ENCODE results near the gene NCKAP5L. TPM values are rescaled to one million over a fixed set of nuclear protein-coding genes. Genes with fewer than 3 reads are reported as not detected.
"Not testable (repeated sequence)": the region's sequence is repeated elsewhere in the genome, so short reads cannot be mapped to it uniquely, and the experiment has no call there.

The NCKAP5L gene
- total and polyA plus RNA-seq, 9 donors = 22.7 to 50.7 (median 41.2) TPM

- peaks cover 2% of the 10 kb centered on the region for H3K27me3 ChIP-seq (ENCODE audit: control insufficient read depth, insufficient read depth, low read length)
- no peak overlapping the region for H3K4me3 ChIP-seq (ENCODE audit: low read length)
- H3K36me3 ChIP-seq (ENCODE audit: control insufficient read depth, insufficient read depth, low read length) = no peaks in the 10 kb centered on the region
- H3K4me1 ChIP-seq (ENCODE audit: control insufficient read depth, insufficient read depth, low read length) = peaks cover 60% of the 10 kb centered on the region
- WGBS (ENCODE audit: insufficient coverage) = 34% methylated on average over 8 of the region's 19 CpGs
- no peak overlapping the region for H3K27ac ChIP-seq (ENCODE audit: low read length)
- H3K9me3 ChIP-seq (replicated peaks; ENCODE audit: control insufficient read depth, low read depth, low read length) = no peaks in the 10 kb centered on the region
- DNase-seq = peak; percentile 82
Measured at GRCh38 chr12:49866859-49867569, 38.8 kb upstream of the NCKAP5L start.

- 60% methylated on average over 3 of the region's 8 CpGs for WGBS (ENCODE audit: insufficient coverage)
Measured at GRCh38 chr12:49865782-49866135, 37.5 kb upstream of the NCKAP5L start.

GRCh38 chr12:49865109-49865781, 37.0 kb upstream of the NCKAP5L start:
- Histone ChIP-seq H3K4me1 (ENCODE audit: control insufficient read depth, insufficient read depth, low read length) (peaks cover 48% of the 10 kb centered on the region), H3K36me3 (ENCODE audit: control insufficient read depth, insufficient read depth, low read length) (no peaks in the 10 kb centered on the region)
- WGBS (ENCODE audit: insufficient coverage) = 82% methylated on average over 11 of the region's 13 CpGs

More at GRCh38 chr12:49865782-49866135, 37.5 kb upstream of the NCKAP5L start:
- Histone ChIP-seq H3K9me3 (replicated peaks; ENCODE audit: control insufficient read depth, low read depth, low read length) (no peaks in the 10 kb centered on the region), H3K36me3 (ENCODE audit: control insufficient read depth, insufficient read depth, low read length) (no peaks in the 10 kb centered on the region), H3K4me3 (ENCODE audit: low read length) (no peak overlapping the region), H3K27me3 (ENCODE audit: control insufficient read depth, insufficient read depth, low read length) (peaks cover 2% of the 10 kb centered on the region), H3K27ac (ENCODE audit: low read length) (no peak overlapping the region), H3K4me1 (ENCODE audit: control insufficient read depth, insufficient read depth, low read length) (peaks cover 51% of the 10 kb centered on the region)
- no peak for DNase-seq

GRCh38 chr12:49864798-49865090, 36.5 kb upstream of the NCKAP5L start:
- H3K27ac ChIP-seq (ENCODE audit: low read length) = no peak overlapping the region
- no peak for DNase-seq
- H3K36me3 ChIP-seq (ENCODE audit: control insufficient read depth, insufficient read depth, low read length) = no peaks in the 10 kb centered on the region
- peaks cover 2% of the 10 kb centered on the region for H3K27me3 ChIP-seq (ENCODE audit: control insufficient read depth, insufficient read depth, low read length)
- peaks cover 44% of the 10 kb centered on the region for H3K4me1 ChIP-seq (ENCODE audit: control insufficient read depth, insufficient read depth, low read length)
- no peaks in the 10 kb centered on the region for H3K9me3 ChIP-seq (replicated peaks; ENCODE audit: control insufficient read depth, low read depth, low read length)
- no peak overlapping the region for H3K4me3 ChIP-seq (ENCODE audit: low read length)
- WGBS (ENCODE audit: insufficient coverage) = 44% methylated on average over 2 of the region's 2 CpGs

More at GRCh38 chr12:49865109-49865781, 37.0 kb upstream of the NCKAP5L start:
- H3K27ac ChIP-seq (ENCODE audit: low read length) = no peak overlapping the region
- H3K9me3 ChIP-seq (replicated peaks; ENCODE audit: control insufficient read depth, low read depth, low read length) = no peaks in the 10 kb centered on the region
- H3K27me3 ChIP-seq (ENCODE audit: control insufficient read depth, insufficient read depth, low read length) = peaks cover 2% of the 10 kb centered on the region
- no peak for DNase-seq
- H3K4me3 ChIP-seq (ENCODE audit: low read length) = no peak overlapping the region

DNA sequence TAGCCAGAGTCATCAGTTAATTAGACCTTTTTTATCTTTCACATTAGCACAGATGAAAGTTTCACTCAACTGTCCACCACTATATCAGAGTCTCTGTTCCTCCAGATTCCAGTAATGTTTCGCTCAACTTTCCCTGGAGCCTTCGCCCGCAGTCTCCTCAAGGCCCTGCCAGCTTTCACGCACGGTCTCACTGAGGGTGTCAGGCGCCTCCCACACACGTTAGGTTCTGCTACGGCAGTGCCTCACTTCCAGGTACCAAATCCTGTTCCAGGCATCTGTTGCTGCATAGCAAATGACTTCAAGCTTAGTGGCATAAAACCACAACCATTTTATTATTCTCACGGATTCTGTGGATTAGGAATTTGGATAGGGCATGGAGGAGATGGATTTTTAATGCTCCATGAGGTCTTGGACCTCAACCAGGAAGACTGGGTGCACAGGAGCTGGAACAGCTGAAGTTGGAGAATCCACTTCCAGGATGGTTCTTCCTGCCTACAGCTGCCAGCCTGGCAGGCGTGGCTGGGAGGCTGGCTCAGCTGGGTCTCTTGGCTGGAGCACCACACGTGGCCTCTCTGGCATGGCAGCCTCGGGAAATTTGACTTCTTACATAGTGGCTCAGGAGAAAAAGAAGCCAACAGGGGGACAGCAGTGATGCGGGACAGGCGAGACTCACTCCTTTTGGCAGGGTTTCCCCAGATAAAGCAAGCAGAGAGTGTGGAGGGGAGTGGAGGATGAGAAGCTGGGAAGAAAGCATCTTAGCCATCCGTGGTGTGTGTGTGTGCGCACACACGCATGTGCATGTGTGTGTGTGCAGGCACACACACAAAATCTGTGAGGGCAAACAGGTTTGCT, 36.0 kb upstream of the NCKAP5L start:
- Histone ChIP-seq H3K4me3 (ENCODE audit: low read length) (no peak overlapping the region), H3K9me3 (replicated peaks; ENCODE audit: control insufficient read depth, low read depth, low read length) (no peaks in the 10 kb centered on the region), H3K27me3 (ENCODE audit: control insufficient read depth, insufficient read depth, low read length) (peaks cover 2% of the 10 kb centered on the region), H3K27ac (ENCODE audit: low read length) (peak overlapping the region; percentile 6), H3K4me1 (ENCODE audit: control insufficient read depth, insufficient read depth, low read length) (peaks cover 38% of the 10 kb centered on the region), H3K36me3 (ENCODE audit: control insufficient read depth, insufficient read depth, low read length) (no peaks in the 10 kb centered on the region)
- peak; percentile 75 for DNase-seq
- WGBS (ENCODE audit: insufficient coverage) = 55% methylated on average over 16 of the region's 17 CpGs

- H3K4me1 ChIP-seq (ENCODE audit: control insufficient read depth, insufficient read depth, low read length) = peaks cover 13% of the 10 kb centered on the region
- H3K36me3 ChIP-seq (ENCODE audit: control insufficient read depth, insufficient read depth, low read length); DNase-seq; H3K27ac ChIP-seq (ENCODE audit: low read length); H3K27me3 ChIP-seq (ENCODE audit: control insufficient read depth, insufficient read depth, low read length); H3K9me3 ChIP-seq (replicated peaks; ENCODE audit: control insufficient read depth, low read depth, low read length); H3K4me3 ChIP-seq (ENCODE audit: low read length): not testable (repeated sequence)
- whole genome bisulfite sequencing (ENCODE audit: insufficient coverage) = 88% methylated on average over 17 of the region's 31 CpGs
Measured at GRCh38 chr12:49860921-49861320, 32.7 kb upstream of the NCKAP5L start.

DNA sequence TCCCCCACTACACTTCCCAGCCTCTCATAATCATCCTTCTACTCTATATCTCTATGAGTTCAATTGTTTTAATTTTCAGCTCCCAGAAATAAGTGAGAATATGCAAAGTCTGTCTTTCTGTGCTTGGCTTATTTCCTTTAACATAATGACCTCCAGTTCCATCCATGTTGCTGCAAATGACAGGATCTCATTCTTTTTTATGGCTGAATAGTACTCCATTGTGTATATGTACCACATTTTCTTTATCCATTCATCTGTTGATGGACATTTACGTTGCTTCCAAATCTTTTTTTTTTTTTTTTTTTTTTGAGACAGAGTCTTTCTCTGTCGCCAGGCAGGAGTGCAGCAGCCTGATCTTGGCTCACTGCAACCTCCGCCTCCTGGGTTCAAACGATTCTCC, 27.7 kb upstream of the NCKAP5L start:
- not testable (repeated sequence) for DNase-seq; H3K27me3 ChIP-seq (ENCODE audit: control insufficient read depth, insufficient read depth, low read length); H3K4me3 ChIP-seq (ENCODE audit: low read length); H3K36me3 ChIP-seq (ENCODE audit: control insufficient read depth, insufficient read depth, low read length); H3K27ac ChIP-seq (ENCODE audit: low read length); H3K4me1 ChIP-seq (ENCODE audit: control insufficient read depth, insufficient read depth, low read length); H3K9me3 ChIP-seq (replicated peaks; ENCODE audit: control insufficient read depth, low read depth, low read length)
- WGBS (ENCODE audit: insufficient coverage) = 88% methylated on average over 4 of the region's 4 CpGs

GRCh38 chr12:49854976-49855375, 26.8 kb upstream of the NCKAP5L start:
- WGBS (ENCODE audit: insufficient coverage) = 67% methylated on average over 1 of the region's 4 CpGs

DNA sequence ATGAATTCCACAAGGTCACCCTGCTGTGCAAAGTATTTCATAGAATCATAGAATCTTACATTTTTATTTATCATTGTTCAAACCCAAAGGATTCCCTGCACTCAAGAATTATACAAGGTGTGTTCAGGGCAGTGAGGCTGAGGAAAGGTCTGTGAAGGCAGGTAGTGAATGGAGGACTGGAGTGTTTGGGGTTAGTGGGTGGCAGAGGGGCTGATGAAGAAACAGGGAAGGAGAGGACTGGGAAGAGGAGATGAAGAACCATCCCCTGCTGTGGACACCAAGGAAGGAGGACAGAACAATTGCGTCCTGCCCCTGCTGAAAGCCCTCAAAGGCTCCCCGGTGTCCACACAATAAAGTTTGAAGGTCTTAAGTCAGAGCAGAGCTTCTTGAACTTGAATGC, 25.5 kb upstream of the NCKAP5L start:
- Histone ChIP-seq H3K27me3 (ENCODE audit: control insufficient read depth, insufficient read depth, low read length) (peaks cover 6% of the 10 kb centered on the region), H3K36me3 (ENCODE audit: control insufficient read depth, insufficient read depth, low read length) (no peaks in the 10 kb centered on the region), H3K9me3 (replicated peaks; ENCODE audit: control insufficient read depth, low read depth, low read length) (no peaks in the 10 kb centered on the region), H3K4me1 (ENCODE audit: control insufficient read depth, insufficient read depth, low read length) (no peaks in the 10 kb centered on the region), H3K27ac (ENCODE audit: low read length) (no peak overlapping the region), H3K4me3 (ENCODE audit: low read length) (no peak overlapping the region)
- no peak for DNase-seq
- 68% methylated on average over 2 of the region's 2 CpGs for WGBS (ENCODE audit: insufficient coverage)

More at GRCh38 chr12:49854976-49855375, 26.8 kb upstream of the NCKAP5L start:
- Histone ChIP-seq H3K27me3 (ENCODE audit: control insufficient read depth, insufficient read depth, low read length) (peaks cover 4% of the 10 kb centered on the region), H3K4me3 (ENCODE audit: low read length) (no peak overlapping the region), H3K9me3 (replicated peaks; ENCODE audit: control insufficient read depth, low read depth, low read length) (no peaks in the 10 kb centered on the region), H3K27ac (ENCODE audit: low read length) (no peak overlapping the region), H3K4me1 (ENCODE audit: control insufficient read depth, insufficient read depth, low read length) (no peaks in the 10 kb centered on the region), H3K36me3 (ENCODE audit: control insufficient read depth, insufficient read depth, low read length) (no peaks in the 10 kb centered on the region)
- no peak for DNase-seq

GRCh38 chr12:49847161-49847560, 18.9 kb upstream of the NCKAP5L start:
- no peak for DNase-seq
- no peak overlapping the region for H3K27ac ChIP-seq (ENCODE audit: low read length)
- 60% methylated on average over 1 of the region's 2 CpGs for WGBS (ENCODE audit: insufficient coverage)
- H3K4me3 ChIP-seq (ENCODE audit: low read length) = no peak overlapping the region
- no peaks in the 10 kb centered on the region for H3K9me3 ChIP-seq (replicated peaks; ENCODE audit: control insufficient read depth, low read depth, low read length)
- peaks cover 9% of the 10 kb centered on the region for H3K27me3 ChIP-seq (ENCODE audit: control insufficient read depth, insufficient read depth, low read length)
- H3K36me3 ChIP-seq (ENCODE audit: control insufficient read depth, insufficient read depth, low read length) = no peaks in the 10 kb centered on the region
- peaks cover 3% of the 10 kb centered on the region for H3K4me1 ChIP-seq (ENCODE audit: control insufficient read depth, insufficient read depth, low read length)

All from muscle of leg (tissue), 11 donors.